GM13976 (cell line): ENCODE data around the gene TDRD9.

Experiments
- DNase-seq: peaks from one replicate; pipeline ENCODE4 v3.0.0; 2012; ENCODE audit warnings: low spot score
- CTCF ChIP-seq: IDR thresholded peaks from 2 replicates; pipeline ENCODE4 v1.5.1; 2012; ENCODE audit warnings: borderline replicate concordance, mild to moderate bottlenecking; ENCODE audit not compliant: insufficient read depth; ENCODE audit errors: extremely low read depth, missing control alignments, control extremely low read depth
- in situ Hi-C: fragments of 300-500 bp; cut with MboI; formaldehyde crosslinking; loops from one replicate; pipeline ENCODE4 v1.12.0; 2022; ENCODE audit warnings: low sequenced_read_pairs, mixed read lengths, inconsistent platforms; ENCODE audit not compliant: unreplicated experiment

Gene TDRD9

GRCh38 chr14:103899316-103899715 lies 28.9 kb upstream of the TDRD9 start:
- DNase-seq, result peak; percentile 32
- in situ Hi-C loops, result no loop called here
- TF ChIP-seq CTCF, result no peak

GRCh38 chr14:103899833-103900232 lies 28.4 kb upstream of the TDRD9 start:
- TF ChIP-seq CTCF, result no peak
- DNase-seq, result no peak
- in situ Hi-C loops, result no loop called here

- TF ChIP-seq CTCF, result no peak
- in situ Hi-C loops, result loop anchor here (5.0 kb wide), 1 partner anchor 92 kb away; no protein-coding TSS in a partner anchor
- DNase-seq, result no peak
These were observed 23.7 kb upstream of the TDRD9 start for GRCh38 chr14:103904493-103905107.

- DNase-seq, result peak; percentile 44
- peak; percentile 14 for TF ChIP-seq CTCF
- in situ Hi-C loops, result loop anchor here (5.0 kb wide), 1 partner anchor 94 kb away; no protein-coding TSS in a partner anchor
These were observed 22.3 kb upstream of the TDRD9 start for GRCh38 chr14:103905842-103906456.

- no peak for DNase-seq
- no peak for TF ChIP-seq CTCF
- in situ Hi-C loops, result loop anchor here (5.0 kb wide), 1 partner anchor 96 kb away; no protein-coding TSS in a partner anchor
These were observed 19.7 kb upstream of the TDRD9 start for GRCh38 chr14:103908580-103908979.

- no peak for TF ChIP-seq CTCF
- no peak for DNase-seq
- in situ Hi-C loops, result loop anchor here (5.0 kb wide), 1 partner anchor 97 kb away; no protein-coding TSS in a partner anchor
These were observed 18.6 kb upstream of the TDRD9 start for GRCh38 chr14:103909531-103910261.
